HEK293 (cell line): ENCODE results near the gene TK2.
A peak's percentile ranks its signal among the peaks of the same experiment; 100 is the strongest.

ENCODE experiments used
- CTCF ChIA-PET: fragments of 350-600 bp; formaldehyde crosslinking; extraction: SDS; loops from one replicate; lab custom pipeline; 2021; ENCODE audit warnings: antibody characterized with exemption; lab: Yijun Ruan, JAX
- POLR2A ChIA-PET: fragments of 300-600 bp; formaldehyde crosslinking; extraction: SDS; loops from one replicate; lab custom pipeline; 2020; ENCODE audit warnings: antibody characterized with exemption, inconsistent platforms; lab: Yijun Ruan, JAX
- H3K27ac ChIP-seq: fragments of 200-500 bp; sonication (Bioruptor generic); 2 replicates; pipeline ENCODE4 v1.5.1; 2014; ENCODE audit warnings: low read depth, low read length, control low read depth, inconsistent platforms; ENCODE audit errors: extremely low read depth
- H3K36me3 ChIP-seq, 2 experiments: fragments of 200-500 bp in 1 of 2; sonication (Bioruptor generic) in 1 of 2; 1 replicate in 1 of 2; 2 replicates in 1 of 2; pipeline ENCODE4 v1.5.1; 2014 to 2017; ENCODE audit warnings: inconsistent platforms in 2 of 2, low read length in 2 of 2; ENCODE audit not compliant: control insufficient read depth in 2 of 2, insufficient read depth in 1 of 2
- H3K4me1 ChIP-seq: fragments of 200-500 bp; sonication (Bioruptor generic); 2 replicates; pipeline ENCODE4 v1.5.1; 2014; ENCODE audit warnings: mild to moderate bottlenecking, low read length, inconsistent platforms; ENCODE audit not compliant: control insufficient read depth, insufficient read depth
- H3K4me3 ChIP-seq: 2 replicates; pipeline ENCODE4 v1.5.1; 2011; ENCODE audit warnings: low read depth, mild to moderate bottlenecking, control low read depth, low read length, moderate library complexity
- H3K9me3 ChIP-seq: fragments of 200-500 bp; sonication (Bioruptor generic); 2 replicates; pipeline ENCODE4 v1.5.1; 2014; ENCODE audit warnings: low read depth, low read length, inconsistent platforms; ENCODE audit not compliant: control insufficient read depth, insufficient read depth
- GFI1B ChIP-seq: fragments of 450-650 bp; formaldehyde crosslinking; IDR thresholded peaks from 2 replicates; pipeline ENCODE4 v1.5.1; 2016; ENCODE audit warnings: missing biosample characterization, missing genetic modification characterization
- MEIS1 ChIP-seq: sonication (generic); formaldehyde crosslinking; IDR thresholded peaks from 2 replicates; pipeline ENCODE4 v1.8.1; 2022; ENCODE audit warnings: missing genetic modification reagents, mild to moderate bottlenecking, borderline replicate concordance
- OVOL3 ChIP-seq: fragments of 450-650 bp; formaldehyde crosslinking; IDR thresholded peaks from 2 replicates; pipeline ENCODE4 v1.5.1; 2016; ENCODE audit warnings: missing biosample characterization, missing genetic modification characterization
- PRDM1 ChIP-seq: fragments of 450-650 bp; formaldehyde crosslinking; IDR thresholded peaks from 2 replicates; pipeline ENCODE4; 2016; ENCODE audit warnings: missing biosample characterization, missing genetic modification characterization
- ZNF112 ChIP-seq: fragments of 450-650 bp; formaldehyde crosslinking; IDR thresholded peaks from 2 replicates; pipeline ENCODE4 v1.5.0; 2017; ENCODE audit warnings: missing biosample characterization, missing genetic modification characterization
- ZNF132 ChIP-seq: fragments of 450-650 bp; formaldehyde crosslinking; IDR thresholded peaks from 2 replicates; pipeline ENCODE4 v1.5.1; 2017; ENCODE audit warnings: missing biosample characterization, missing genetic modification characterization, borderline replicate concordance
- ZNF16 ChIP-seq: fragments of 450-650 bp; formaldehyde crosslinking; IDR thresholded peaks from 2 replicates; pipeline ENCODE4 v1.5.1; 2016; ENCODE audit warnings: low read depth, missing biosample characterization, missing genetic modification characterization
- ZNF211 ChIP-seq: fragments of 450-650 bp; formaldehyde crosslinking; IDR thresholded peaks from 2 replicates; pipeline ENCODE4 v1.5.1; 2016; ENCODE audit warnings: low read depth, missing biosample characterization, missing genetic modification characterization
- ZNF24 ChIP-seq: fragments of 450-650 bp; formaldehyde crosslinking; IDR thresholded peaks from 2 replicates; pipeline ENCODE4 v1.5.1; 2016; ENCODE audit warnings: missing biosample characterization, missing genetic modification characterization
- ZNF292 ChIP-seq: fragments of 450-650 bp; formaldehyde crosslinking; IDR thresholded peaks from 2 replicates; pipeline ENCODE4 v1.5.1; 2016; ENCODE audit warnings: low read depth, missing biosample characterization, missing genetic modification characterization, borderline replicate concordance
- ZNF366 ChIP-seq: fragments of 450-650 bp; formaldehyde crosslinking; conservative IDR thresholded peaks from 2 replicates; pipeline ENCODE4 v1.5.1; 2016; ENCODE audit warnings: missing biosample characterization, missing genetic modification characterization
- ZNF416 ChIP-seq: fragments of 450-650 bp; formaldehyde crosslinking; IDR thresholded peaks from 2 replicates; pipeline ENCODE4 v1.5.1; 2016; ENCODE audit warnings: missing biosample characterization, missing genetic modification characterization
- ZNF544 ChIP-seq: fragments of 450-650 bp; formaldehyde crosslinking; IDR thresholded peaks from 2 replicates; pipeline ENCODE4 v1.5.0; 2017; ENCODE audit warnings: missing biosample characterization, missing genetic modification characterization
- ZNF658 ChIP-seq: fragments of 450-650 bp; formaldehyde crosslinking; IDR thresholded peaks from 2 replicates; pipeline ENCODE4; 2016; ENCODE audit warnings: missing biosample characterization, missing genetic modification characterization
- ZNF660 ChIP-seq: fragments of 450-650 bp; IDR thresholded peaks from 2 replicates; pipeline ENCODE4 v1.5.1; 2018; ENCODE audit warnings: missing biosample characterization, mild to moderate bottlenecking, missing genetic modification characterization
- ZNF701 ChIP-seq: fragments of 450-650 bp; formaldehyde crosslinking; IDR thresholded peaks from 2 replicates; pipeline ENCODE4 v1.5.1; 2016; ENCODE audit warnings: missing biosample characterization, missing genetic modification characterization
- ZNF707 ChIP-seq: fragments of 450-650 bp; formaldehyde crosslinking; IDR thresholded peaks from 2 replicates; pipeline ENCODE4 v1.5.1; 2016; ENCODE audit warnings: missing biosample characterization, missing genetic modification characterization
- TF ChIP-seq, protein P1 (sequence below): fragments of 450-650 bp; formaldehyde crosslinking; IDR thresholded peaks from 2 replicates; pipeline ENCODE4; 2016; ENCODE audit warnings: missing biosample characterization, missing genetic modification characterization
- TF ChIP-seq, protein P2 (sequence below): fragments of 450-650 bp; formaldehyde crosslinking; IDR thresholded peaks from 2 replicates; pipeline ENCODE4 v1.5.1; 2017; ENCODE audit warnings: missing biosample characterization, missing genetic modification characterization
- TF ChIP-seq, protein P3 (sequence below): fragments of 450-650 bp; formaldehyde crosslinking; IDR thresholded peaks from 2 replicates; pipeline ENCODE4 v1.5.1; 2016; ENCODE audit warnings: missing biosample characterization, missing genetic modification characterization, borderline replicate concordance
- TF ChIP-seq, protein P4 (sequence below): fragments of 450-650 bp; formaldehyde crosslinking; IDR thresholded peaks from 2 replicates; pipeline ENCODE4 v1.5.1; 2016; ENCODE audit warnings: missing biosample characterization, missing genetic modification characterization, low read depth

The TK2 gene

DNA sequence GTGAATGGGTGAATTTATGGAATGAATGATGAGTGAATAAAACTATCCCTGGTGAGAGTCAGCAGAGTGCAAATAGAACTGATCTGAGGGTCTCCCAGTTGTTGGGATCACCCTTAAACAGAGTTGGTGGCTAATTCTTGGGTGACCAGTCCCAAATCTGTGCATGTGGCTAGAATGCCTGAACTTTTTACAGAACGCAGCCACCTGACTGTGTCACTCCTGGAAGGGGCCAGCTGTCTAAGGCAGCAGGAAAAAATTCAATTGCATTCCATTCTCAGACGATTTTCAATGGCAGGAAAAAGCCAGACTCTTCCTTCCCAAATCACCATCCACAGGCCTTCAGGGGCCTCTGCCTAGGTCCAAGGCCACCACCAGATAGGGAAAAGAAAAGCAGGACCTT lies 79.4 kb downstream of the TK2 start:
- ChIA-PET POLR2A (no interaction called here), CTCF (no interaction called here)
- Histone ChIP-seq H3K9me3 (no peaks in the 10 kb centered on the region), H3K4me3 (no peak overlapping the region), H3K27ac (no peak overlapping the region), H3K36me3 (no peaks in the 10 kb centered on the region), H3K4me1 (peaks cover 6% of the 10 kb centered on the region)
- TF ChIP-seq ZNF416 (tag by site-specific recombination) (no peak), ZNF292 (tag by site-specific recombination) (no peak), PRDM1 (tag by site-specific recombination) (0 out of 2 replicates have a peak, but pooled peaks have one; percentile 29)
- TF ChIP-seq, protein P1, sequence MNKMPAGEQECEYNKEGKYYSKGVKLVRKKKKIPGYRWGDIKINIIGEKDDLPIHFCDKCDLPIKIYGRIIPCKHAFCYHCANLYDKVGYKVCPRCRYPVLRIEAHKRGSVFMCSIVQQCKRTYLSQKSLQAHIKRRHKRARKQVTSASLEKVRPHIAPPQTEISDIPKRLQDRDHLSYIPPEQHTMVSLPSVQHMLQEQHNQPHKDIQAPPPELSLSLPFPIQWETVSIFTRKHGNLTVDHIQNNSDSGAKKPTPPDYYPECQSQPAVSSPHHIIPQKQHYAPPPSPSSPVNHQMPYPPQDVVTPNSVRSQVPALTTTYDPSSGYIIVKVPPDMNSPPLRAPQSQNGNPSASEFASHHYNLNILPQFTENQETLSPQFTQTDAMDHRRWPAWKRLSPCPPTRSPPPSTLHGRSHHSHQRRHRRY (tag by site-specific recombination), result no peak
- TF ChIP-seq, protein P2, sequence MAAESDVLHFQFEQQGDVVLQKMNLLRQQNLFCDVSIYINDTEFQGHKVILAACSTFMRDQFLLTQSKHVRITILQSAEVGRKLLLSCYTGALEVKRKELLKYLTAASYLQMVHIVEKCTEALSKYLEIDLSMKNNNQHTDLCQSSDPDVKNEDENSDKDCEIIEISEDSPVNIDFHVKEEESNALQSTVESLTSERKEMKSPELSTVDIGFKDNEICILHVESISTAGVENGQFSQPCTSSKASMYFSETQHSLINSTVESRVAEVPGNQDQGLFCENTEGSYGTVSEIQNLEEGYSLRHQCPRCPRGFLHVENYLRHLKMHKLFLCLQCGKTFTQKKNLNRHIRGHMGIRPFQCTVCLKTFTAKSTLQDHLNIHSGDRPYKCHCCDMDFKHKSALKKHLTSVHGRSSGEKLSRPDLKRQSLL (tag by site-specific recombination), result no peak

DNA sequence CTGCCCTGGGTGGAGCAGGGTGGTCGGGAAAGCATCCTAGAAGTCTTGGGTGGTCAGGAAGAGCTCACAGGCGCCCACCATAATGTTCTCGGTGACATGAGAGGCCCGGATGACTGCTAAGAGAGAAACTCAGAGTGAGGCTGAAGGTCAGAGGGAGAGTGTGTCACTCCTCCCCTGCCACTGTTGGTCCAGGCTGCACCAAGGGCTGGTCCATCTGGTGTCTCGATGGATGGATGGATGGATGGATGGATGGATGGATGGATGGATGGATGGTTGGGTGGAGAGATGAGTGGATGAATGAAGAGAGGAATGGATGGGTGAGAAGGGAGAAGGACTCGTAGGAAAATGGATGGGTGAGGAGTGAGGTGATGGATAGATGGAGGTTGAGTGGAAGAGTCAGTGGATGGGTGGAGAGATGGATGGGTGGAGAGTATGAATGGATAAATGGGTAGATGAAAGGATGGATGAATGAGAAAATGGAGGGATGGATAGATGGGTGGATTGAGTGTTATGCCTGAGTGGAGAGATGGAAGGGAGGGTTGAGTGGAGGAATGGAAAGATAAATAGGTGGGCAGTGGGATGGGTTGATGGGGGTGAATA lies 79.9 kb downstream of the TK2 start:
- no peak overlapping the region for H3K27ac ChIP-seq
- no peak overlapping the region for H3K4me3 ChIP-seq
- ChIA-PET POLR2A (no interaction called here), CTCF (interaction anchor here (0.7 to 1.0 kb wide), 2 partner anchors 126 to 194 kb away, joined by 3 read pairs; no protein-coding TSS in a partner anchor)
- TF ChIP-seq ZNF24 (tag by site-specific recombination), result no peak
- no peak for TF ChIP-seq GFI1B (tag by site-specific recombination)
- TF ChIP-seq OVOL3 (tag by site-specific recombination), result no peak
- TF ChIP-seq ZNF366 (tag by site-specific recombination), result peak; percentile 97
- no peaks in the 10 kb centered on the region for H3K9me3 ChIP-seq
- H3K4me1 ChIP-seq, result peaks cover 5% of the 10 kb centered on the region
- no peaks in the 10 kb centered on the region for H3K36me3 ChIP-seq

DNA sequence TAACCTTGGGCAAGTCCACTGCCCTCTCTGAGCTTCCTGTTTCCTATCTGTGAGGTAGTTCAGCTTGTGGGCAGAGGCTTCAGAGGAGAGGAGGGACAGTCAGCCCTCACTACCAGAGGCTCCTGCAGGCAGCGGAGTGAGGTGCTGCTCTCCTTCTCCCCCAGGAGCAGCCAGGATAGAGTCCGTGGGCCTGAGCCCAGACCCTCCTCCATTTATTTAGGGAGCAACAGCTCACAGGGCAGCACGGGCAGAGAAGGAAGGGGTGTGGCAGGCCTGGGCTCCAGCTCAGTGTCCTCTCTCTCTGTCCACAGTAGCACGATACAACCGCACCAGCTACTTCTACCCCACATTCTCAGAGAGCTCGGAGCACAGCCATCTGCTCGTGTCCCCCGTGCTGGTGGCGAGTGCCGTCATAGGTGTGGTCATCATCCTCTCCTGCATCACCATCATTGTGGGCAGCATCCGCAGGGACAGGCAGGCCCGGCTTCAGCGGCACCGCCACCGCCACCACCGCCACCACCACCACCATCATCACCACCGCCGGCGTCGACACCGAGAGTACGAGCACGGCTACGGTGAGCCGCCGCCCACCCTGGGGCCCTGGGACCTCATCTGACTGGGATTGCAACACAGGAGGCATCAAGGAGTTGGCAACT lies 80.5 kb downstream of the TK2 start:
- Histone ChIP-seq H3K4me3 (no peak overlapping the region), H3K36me3 (no peaks in the 10 kb centered on the region), H3K4me1 (no peaks in the 10 kb centered on the region), H3K27ac (no peak overlapping the region), H3K9me3 (no peaks in the 10 kb centered on the region)
- ChIA-PET CTCF (interaction anchor here (0.7 to 1.0 kb wide), 2 partner anchors 126 to 193 kb away, joined by 3 read pairs; no protein-coding TSS in a partner anchor), POLR2A (no interaction called here)
- TF ChIP-seq ZNF16 (no peak), ZNF132 (tag by site-specific recombination) (no peak), ZNF707 (no peak), ZNF658 (tag by site-specific recombination) (no peak), MEIS1 (CRISPR knock-in tag) (no peak), ZNF701 (tag by site-specific recombination) (no peak), ZNF211 (tag by site-specific recombination) (no peak), ZNF544 (tag by site-specific recombination) (no peak), ZNF112 (tag by site-specific recombination) (no peak), ZNF660 (tag by site-specific recombination) (no peak)
- TF ChIP-seq, protein P3, sequence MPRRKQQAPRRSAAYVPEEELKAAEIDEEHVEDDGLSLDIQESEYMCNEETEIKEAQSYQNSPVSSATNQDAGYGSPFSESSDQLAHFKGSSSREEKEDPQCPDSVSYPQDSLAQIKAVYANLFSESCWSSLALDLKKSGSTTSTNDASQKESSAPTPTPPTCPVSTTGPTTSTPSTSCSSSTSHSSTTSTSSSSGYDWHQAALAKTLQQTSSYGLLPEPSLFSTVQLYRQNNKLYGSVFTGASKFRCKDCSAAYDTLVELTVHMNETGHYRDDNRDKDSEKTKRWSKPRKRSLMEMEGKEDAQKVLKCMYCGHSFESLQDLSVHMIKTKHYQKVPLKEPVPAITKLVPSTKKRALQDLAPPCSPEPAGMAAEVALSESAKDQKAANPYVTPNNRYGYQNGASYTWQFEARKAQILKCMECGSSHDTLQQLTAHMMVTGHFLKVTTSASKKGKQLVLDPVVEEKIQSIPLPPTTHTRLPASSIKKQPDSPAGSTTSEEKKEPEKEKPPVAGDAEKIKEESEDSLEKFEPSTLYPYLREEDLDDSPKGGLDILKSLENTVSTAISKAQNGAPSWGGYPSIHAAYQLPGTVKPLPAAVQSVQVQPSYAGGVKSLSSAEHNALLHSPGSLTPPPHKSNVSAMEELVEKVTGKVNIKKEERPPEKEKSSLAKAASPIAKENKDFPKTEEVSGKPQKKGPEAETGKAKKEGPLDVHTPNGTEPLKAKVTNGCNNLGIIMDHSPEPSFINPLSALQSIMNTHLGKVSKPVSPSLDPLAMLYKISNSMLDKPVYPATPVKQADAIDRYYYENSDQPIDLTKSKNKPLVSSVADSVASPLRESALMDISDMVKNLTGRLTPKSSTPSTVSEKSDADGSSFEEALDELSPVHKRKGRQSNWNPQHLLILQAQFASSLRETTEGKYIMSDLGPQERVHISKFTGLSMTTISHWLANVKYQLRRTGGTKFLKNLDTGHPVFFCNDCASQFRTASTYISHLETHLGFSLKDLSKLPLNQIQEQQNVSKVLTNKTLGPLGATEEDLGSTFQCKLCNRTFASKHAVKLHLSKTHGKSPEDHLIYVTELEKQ (tag by site-specific recombination), result no peak
- TF ChIP-seq, protein P4, sequence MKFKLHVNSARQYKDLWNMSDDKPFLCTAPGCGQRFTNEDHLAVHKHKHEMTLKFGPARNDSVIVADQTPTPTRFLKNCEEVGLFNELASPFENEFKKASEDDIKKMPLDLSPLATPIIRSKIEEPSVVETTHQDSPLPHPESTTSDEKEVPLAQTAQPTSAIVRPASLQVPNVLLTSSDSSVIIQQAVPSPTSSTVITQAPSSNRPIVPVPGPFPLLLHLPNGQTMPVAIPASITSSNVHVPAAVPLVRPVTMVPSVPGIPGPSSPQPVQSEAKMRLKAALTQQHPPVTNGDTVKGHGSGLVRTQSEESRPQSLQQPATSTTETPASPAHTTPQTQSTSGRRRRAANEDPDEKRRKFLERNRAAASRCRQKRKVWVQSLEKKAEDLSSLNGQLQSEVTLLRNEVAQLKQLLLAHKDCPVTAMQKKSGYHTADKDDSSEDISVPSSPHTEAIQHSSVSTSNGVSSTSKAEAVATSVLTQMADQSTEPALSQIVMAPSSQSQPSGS, result no peak
